Duodenal mucosa (tissue), 2 donors: ENCODE data around the gene CREB3L4.

Source experiments
- H3K27ac ChIP-seq: one replicate; pipeline ENCODE4 v1.7.0; 2013; ENCODE audit warnings: low read depth, low read length
- H3K27me3 ChIP-seq, 2 donors: one replicate each; pipeline ENCODE4 v1.7.0; 2013; ENCODE audit warnings: low read length in 2 of 2, control low read depth in 1 of 2; ENCODE audit not compliant: insufficient read depth in 2 of 2, control insufficient read depth in 1 of 2
- H3K36me3 ChIP-seq, 2 donors: one replicate each; pipeline ENCODE4 v1.7.0; 2013; ENCODE audit warnings: low read length in 2 of 2, control low read depth in 1 of 2; ENCODE audit not compliant: insufficient read depth in 2 of 2, control insufficient read depth in 1 of 2
- H3K4me1 ChIP-seq, 2 donors: one replicate each; pipeline ENCODE4 v1.7.0; 2013; ENCODE audit warnings: low read length in 2 of 2, control low read depth in 1 of 2; ENCODE audit not compliant: insufficient read depth in 2 of 2, control insufficient read depth in 1 of 2
- H3K4me3 ChIP-seq, 2 donors: one replicate each; pipeline ENCODE4 v1.7.0; 2013; ENCODE audit warnings: low read length in 2 of 2, low read depth in 1 of 2
- H3K9ac ChIP-seq, 2 donors: one replicate each; pipeline ENCODE4 v1.7.0; 2013; ENCODE audit warnings: low read length in 2 of 2, low read depth in 1 of 2
- H3K9me3 ChIP-seq, 2 donors: one replicate each; pipeline ENCODE4 v1.7.0; 2013; ENCODE audit warnings: low read length in 2 of 2, control low read depth in 1 of 2; ENCODE audit not compliant: control insufficient read depth in 1 of 2

Gene CREB3L4

GRCh38 chr1:153928791-153929341 lies 38.8 kb upstream of the CREB3L4 start:
- no peak overlapping the region for H3K9ac ChIP-seq
- peaks cover 16 to 38% of the 10 kb centered on the region in 2 donors for H3K36me3 ChIP-seq
- H3K27me3 ChIP-seq, result no peaks in the 10 kb centered on the region
- no peak overlapping the region for H3K27ac ChIP-seq
- H3K4me1 ChIP-seq, result peaks cover 2 to 7% of the 10 kb centered on the region in 2 donors
- H3K9me3 ChIP-seq, result no peaks in the 10 kb centered on the region
- H3K4me3 ChIP-seq, result no peak overlapping the region

DNA sequence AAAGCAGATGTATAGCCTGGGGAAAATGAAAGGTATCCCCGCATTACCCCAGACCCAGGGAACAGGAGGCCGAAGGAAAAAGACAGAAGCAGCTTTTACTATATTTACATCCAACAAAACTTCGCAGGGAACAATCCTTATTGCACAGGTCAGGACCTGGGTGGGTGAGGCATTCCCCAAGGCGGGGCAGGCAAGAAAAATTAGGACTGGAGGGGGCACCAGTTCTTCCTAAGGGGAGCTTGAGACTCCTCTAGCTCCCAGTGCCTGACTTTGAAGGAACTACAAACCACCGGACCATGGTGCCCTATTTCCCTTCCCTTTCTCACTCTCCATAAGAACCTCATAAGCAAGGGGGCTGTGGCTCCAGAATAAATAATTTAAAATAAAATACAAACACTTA lies 38.3 kb upstream of the CREB3L4 start:
- no peaks in the 10 kb centered on the region for H3K27me3 ChIP-seq
- no peaks in the 10 kb centered on the region for H3K9me3 ChIP-seq
- no peak overlapping the region for H3K27ac ChIP-seq
- no peak overlapping the region for H3K9ac ChIP-seq
- no peak overlapping the region for H3K4me3 ChIP-seq
- peaks cover 20 to 42% of the 10 kb centered on the region in 2 donors for H3K36me3 ChIP-seq
- peaks cover 0 to 4% of the 10 kb centered on the region in 2 donors for H3K4me1 ChIP-seq

DNA sequence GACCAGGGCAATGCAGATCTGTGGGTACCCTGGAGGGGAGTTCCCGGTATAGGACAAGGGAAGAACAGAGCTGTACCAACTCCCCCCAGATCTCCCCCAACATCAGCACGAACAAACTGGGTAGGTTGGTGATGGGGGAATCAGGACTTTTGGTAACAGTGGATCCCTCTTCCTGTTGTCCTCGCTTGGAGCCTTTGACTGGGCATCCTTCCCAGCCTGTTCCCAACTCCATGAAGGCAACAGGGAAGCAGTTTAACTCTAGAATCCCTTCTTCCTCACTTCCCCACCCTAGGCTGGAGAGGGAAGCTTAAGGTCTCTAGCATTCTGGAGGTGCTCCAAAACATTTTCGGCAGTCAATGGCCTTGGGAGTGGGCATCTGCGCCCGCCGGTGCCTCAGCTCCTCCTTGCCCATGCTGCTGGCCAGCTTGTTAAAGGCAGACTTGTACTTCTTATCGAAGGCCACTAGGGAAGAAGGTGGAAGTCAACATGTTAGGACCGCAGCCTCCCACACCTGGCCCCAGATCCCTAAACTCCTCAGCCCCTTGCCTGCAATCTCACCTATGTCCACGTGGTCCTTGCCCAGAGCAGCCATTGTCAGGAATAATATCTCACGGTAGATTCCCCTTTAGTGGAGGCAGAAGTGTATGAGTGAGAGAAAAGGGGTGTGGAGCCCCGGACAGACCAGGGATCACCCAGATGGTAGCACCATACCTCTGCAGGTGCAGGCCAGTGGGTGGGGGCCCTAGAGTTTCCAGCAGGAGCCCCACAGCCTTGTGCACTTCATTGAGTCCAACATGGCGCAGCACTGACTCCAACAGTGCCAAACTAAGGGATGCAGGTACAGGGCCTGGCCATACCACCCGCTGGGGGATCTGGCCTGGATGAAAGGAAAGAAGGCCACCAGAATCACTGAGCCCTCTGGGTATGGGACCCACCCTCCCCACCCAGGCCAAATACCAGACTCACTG lies 37.4 kb upstream of the CREB3L4 start:
- Histone ChIP-seq H3K4me1 (peaks cover 0 to 4% of the 10 kb centered on the region in 2 donors), H3K9me3 (no peaks in the 10 kb centered on the region), H3K9ac (no peak overlapping the region), H3K4me3 (no peak overlapping the region), H3K27ac (no peak overlapping the region), H3K27me3 (no peaks in the 10 kb centered on the region), H3K36me3 (peaks cover 25 to 50% of the 10 kb centered on the region in 2 donors)

DNA sequence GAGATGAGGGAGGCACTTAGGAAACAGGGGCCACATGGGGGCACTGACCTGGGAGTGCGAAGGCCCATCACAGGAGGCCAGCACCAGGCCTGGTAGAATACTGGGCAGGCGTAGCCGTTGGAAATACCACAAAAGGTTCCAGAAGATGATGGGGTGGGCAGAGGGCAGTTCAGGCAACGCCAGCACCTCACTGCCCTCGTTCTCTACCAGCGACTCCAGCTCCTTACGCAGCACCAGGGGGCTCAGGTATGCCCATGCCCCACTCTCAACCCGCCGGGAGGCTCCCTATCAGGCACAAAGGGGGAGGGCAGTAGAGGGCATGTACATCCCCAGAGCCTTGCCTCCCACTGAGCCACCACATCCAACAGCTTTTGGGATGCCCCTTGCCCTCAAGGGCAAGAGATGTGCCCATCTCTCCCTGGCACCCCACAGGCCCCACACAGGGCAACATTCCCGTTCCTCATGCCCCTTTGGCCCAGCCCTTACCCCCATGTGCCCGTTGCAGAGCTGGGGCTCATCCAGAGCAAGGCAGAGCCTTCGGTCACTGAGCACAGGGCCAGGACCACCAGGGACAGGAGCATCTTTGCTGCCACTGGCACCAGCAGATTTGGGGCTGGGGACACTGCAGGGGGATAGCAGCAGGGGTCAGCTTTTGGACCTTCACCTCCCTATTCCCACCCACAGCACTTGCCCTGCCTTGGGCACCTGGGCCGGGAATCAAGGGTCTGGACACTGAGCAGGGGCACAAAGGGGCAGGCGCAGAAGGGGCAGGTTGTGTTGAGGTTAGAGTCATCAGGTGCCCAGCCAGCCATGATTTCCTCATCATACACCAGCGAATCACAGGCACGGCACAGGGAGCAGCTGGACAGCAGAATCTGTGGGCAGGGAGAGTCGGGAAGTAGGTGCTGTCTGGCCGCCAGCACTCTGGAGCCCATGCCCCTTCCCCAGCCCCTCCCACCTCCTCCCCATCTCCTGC lies 35.3 kb upstream of the CREB3L4 start:
- no peaks in the 10 kb centered on the region for H3K27me3 ChIP-seq
- peaks cover 44 to 70% of the 10 kb centered on the region in 2 donors for H3K36me3 ChIP-seq
- no peak overlapping the region for H3K9ac ChIP-seq
- H3K27ac ChIP-seq, result no peak overlapping the region
- H3K4me3 ChIP-seq, result no peak overlapping the region
- peaks cover 0 to 4% of the 10 kb centered on the region in 2 donors for H3K4me1 ChIP-seq
- H3K9me3 ChIP-seq, result no peaks in the 10 kb centered on the region

DNA sequence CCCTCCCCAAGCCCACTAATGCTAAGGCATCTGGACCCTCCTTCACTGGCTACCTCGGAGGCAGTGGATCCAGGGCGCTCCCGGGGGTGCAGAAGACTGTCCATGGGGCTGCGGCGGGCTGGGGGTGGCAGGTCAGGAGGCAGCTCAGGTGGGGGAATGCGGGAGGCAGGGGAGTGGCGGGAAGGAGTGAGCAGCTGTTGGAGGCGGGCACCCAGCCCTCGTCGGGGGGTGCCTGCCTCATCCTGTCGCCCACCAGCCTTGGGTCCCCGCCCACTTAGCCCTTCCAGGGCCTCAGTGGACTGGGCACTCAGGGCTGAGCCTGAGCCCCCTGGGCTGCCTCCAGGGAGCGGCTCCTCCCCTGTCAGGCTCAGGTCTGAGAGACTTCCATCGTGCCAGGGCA lies 34.3 kb upstream of the CREB3L4 start:
- Histone ChIP-seq H3K27ac (no peak overlapping the region), H3K9ac (no peak overlapping the region), H3K9me3 (no peaks in the 10 kb centered on the region), H3K4me1 (peaks cover 0 to 4% of the 10 kb centered on the region in 2 donors), H3K27me3 (no peaks in the 10 kb centered on the region), H3K4me3 (no peak overlapping the region), H3K36me3 (peaks cover 46 to 76% of the 10 kb centered on the region in 2 donors)

DNA sequence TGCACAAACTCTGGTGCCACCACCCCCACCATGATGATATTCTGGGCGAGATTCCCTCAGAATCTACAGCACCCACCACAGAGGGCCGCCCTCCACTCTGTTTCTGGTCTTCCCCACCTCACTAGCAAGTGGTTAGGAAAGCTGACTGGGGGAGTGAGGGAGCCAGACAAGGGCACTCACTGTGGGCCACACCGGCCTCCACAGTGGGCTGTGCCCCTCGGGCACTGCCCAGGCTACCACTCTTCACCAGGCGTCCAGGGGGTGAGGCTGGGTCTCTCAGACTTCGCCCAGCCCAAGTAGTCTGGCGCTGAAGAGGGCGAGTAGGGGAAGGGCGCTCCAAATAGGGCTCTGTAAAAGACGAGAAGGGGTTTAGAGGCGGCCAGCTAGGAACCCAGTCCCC lies 33.7 kb upstream of the CREB3L4 start:
- Histone ChIP-seq H3K9ac (no peak overlapping the region), H3K4me3 (no peak overlapping the region), H3K27me3 (no peaks in the 10 kb centered on the region), H3K27ac (no peak overlapping the region), H3K9me3 (no peaks in the 10 kb centered on the region), H3K36me3 (peaks cover 50 to 79% of the 10 kb centered on the region in 2 donors), H3K4me1 (peaks cover 0 to 2% of the 10 kb centered on the region in 2 donors)

- no peak overlapping the region for H3K4me3 ChIP-seq
- H3K4me1 ChIP-seq, result no peaks in the 10 kb centered on the region
- H3K9ac ChIP-seq, result no peak overlapping the region
- H3K9me3 ChIP-seq, result no peaks in the 10 kb centered on the region
- no peaks in the 10 kb centered on the region for H3K27me3 ChIP-seq
- H3K36me3 ChIP-seq, result peaks cover 49 to 80% of the 10 kb centered on the region in 2 donors
- H3K27ac ChIP-seq, result no peak overlapping the region
Measured at GRCh38 chr1:153934746-153935145, 33.0 kb upstream of the CREB3L4 start.

- Histone ChIP-seq H3K4me3 (no peak overlapping the region), H3K9me3 (no peaks in the 10 kb centered on the region), H3K36me3 (peaks cover 46 to 82% of the 10 kb centered on the region in 2 donors), H3K27me3 (no peaks in the 10 kb centered on the region), H3K9ac (no peak overlapping the region), H3K4me1 (no peaks in the 10 kb centered on the region), H3K27ac (no peak overlapping the region)
Measured at GRCh38 chr1:153936011-153936802, 31.5 kb upstream of the CREB3L4 start.

GRCh38 chr1:153937331-153937730 lies 30.4 kb upstream of the CREB3L4 start:
- H3K9ac ChIP-seq, result no peak overlapping the region
- H3K9me3 ChIP-seq, result no peaks in the 10 kb centered on the region
- H3K27me3 ChIP-seq, result no peaks in the 10 kb centered on the region
- H3K27ac ChIP-seq, result no peak overlapping the region
- H3K4me1 ChIP-seq, result no peaks in the 10 kb centered on the region
- peaks cover 54 to 89% of the 10 kb centered on the region in 2 donors for H3K36me3 ChIP-seq
- no peak overlapping the region for H3K4me3 ChIP-seq
